GM11168 (cell line): ENCODE data around the gene ASIC3.

Experiments used
- in situ Hi-C: fragments of 300-500 bp; cut with MboI; formaldehyde crosslinking; loops from one replicate; pipeline ENCODE4 v1.12.0; 2022; ENCODE audit warnings: low sequenced_read_pairs; ENCODE audit not compliant: unreplicated experiment

Gene ASIC3

GRCh38 chr7:151053096-151053495 is 4.8 kb downstream of the ASIC3 start:
- in situ Hi-C loops = no loop called here

GRCh38 chr7:151053751-151054150 is 5.4 kb downstream of the ASIC3 start:
- in situ Hi-C loops = no loop called here

GRCh38 chr7:151056283-151056665 is 7.9 kb downstream of the ASIC3 start:
- in situ Hi-C loops = no loop called here

GRCh38 chr7:151056666-151057505 is 8.6 kb downstream of the ASIC3 start:
- in situ Hi-C loops = no loop called here

GRCh38 chr7:151057506-151057988 is 9.2 kb downstream of the ASIC3 start, which contains the start of gene CDK5:
Gene CDK5, minus strand, starts transcription at chr7:151057897. Its CDS starts 49 bp downstream, at chr7:151057848.
- in situ Hi-C loops = no loop called here

GRCh38 chr7:151057989-151058780 is 9.9 kb downstream of the ASIC3 start:
- in situ Hi-C loops = no loop called here

- in situ Hi-C loops = no loop called here
Observed at GRCh38 chr7:151058781-151059366, 10.5 kb downstream of the ASIC3 start.

- in situ Hi-C loops = no loop called here
Observed at GRCh38 chr7:151059367-151060112, 11.2 kb downstream of the ASIC3 start, which contains the start of gene SLC4A2. Gene SLC4A2, plus strand, starts transcription at chr7:151059589. Its CDS starts 2,399 bp downstream, at chr7:151061988.

- in situ Hi-C loops = no loop called here
Observed at GRCh38 chr7:151060113-151060415, 11.7 kb downstream of the ASIC3 start.

- in situ Hi-C loops = no loop called here
Observed at GRCh38 chr7:151060416-151061212, 12.3 kb downstream of the ASIC3 start.

- in situ Hi-C loops = no loop called here
Observed at GRCh38 chr7:151061213-151062110, 13.1 kb downstream of the ASIC3 start.

- in situ Hi-C loops = no loop called here
Observed at GRCh38 chr7:151062111-151062398, 13.7 kb downstream of the ASIC3 start.

GRCh38 chr7:151062399-151063211 is 14.3 kb downstream of the ASIC3 start:
- in situ Hi-C loops = no loop called here

- in situ Hi-C loops = no loop called here
Observed at GRCh38 chr7:151063212-151063561, 14.9 kb downstream of the ASIC3 start.

GRCh38 chr7:151064454-151064853 is 16.1 kb downstream of the ASIC3 start:
- in situ Hi-C loops = no loop called here

- in situ Hi-C loops = no loop called here
Observed at GRCh38 chr7:151064993-151065392, 16.7 kb downstream of the ASIC3 start.

GRCh38 chr7:151065516-151065915 is 17.2 kb downstream of the ASIC3 start:
- in situ Hi-C loops = no loop called here
